Thymus (tissue), 11 donors: Measurements from ENCODE around the gene PCSK1. TPM values are rescaled to one million over a fixed set of nuclear protein-coding genes. Genes with fewer than 3 reads are reported as not detected.
"Not testable (repeated sequence)": the region's sequence is repeated elsewhere in the genome, so short reads cannot be mapped to it uniquely, and the experiment has no call there.

ENCODE experiments used
- DNase-seq, 9 donors: peaks; one replicate each; pipeline ENCODE4 v3.0.0-alpha.2; 2013; ENCODE audit warnings: low spot score in 9 of 9, low read depth in 6 of 9, missing footprints in 1 of 9
- H3K27ac ChIP-seq, 2 donors: one replicate each; pipeline ENCODE4 v1.5.1; 2013; ENCODE audit warnings: control low read depth in 1 of 2, low read depth in 1 of 2, low read length in 1 of 2, mild to moderate bottlenecking in 1 of 2, moderate library complexity in 1 of 2
- H3K27me3 ChIP-seq, 2 donors: one replicate each; pipeline ENCODE4 v1.5.1; 2013; ENCODE audit warnings: low read length in 1 of 2; ENCODE audit not compliant: control insufficient read depth in 2 of 2, insufficient read depth in 1 of 2
- H3K36me3 ChIP-seq, 2 donors: one replicate each; pipeline ENCODE4 v1.5.1; 2013; ENCODE audit warnings: low read length in 1 of 2, mild to moderate bottlenecking in 1 of 2, moderate library complexity in 1 of 2; ENCODE audit not compliant: control insufficient read depth in 2 of 2, insufficient read depth in 2 of 2
- H3K4me1 ChIP-seq, 2 donors: one replicate each; pipeline ENCODE4 v1.5.1; 2013; ENCODE audit warnings: low read length in 2 of 2; ENCODE audit not compliant: control insufficient read depth in 2 of 2, insufficient read depth in 2 of 2
- H3K4me3 ChIP-seq, 2 donors: one replicate each; pipeline ENCODE4 v1.5.1; 2013; ENCODE audit warnings: low read length in 2 of 2, control low read depth in 1 of 2, mild to moderate bottlenecking in 1 of 2
- H3K9me3 ChIP-seq, 2 donors: one replicate each; pipeline ENCODE4 v1.5.1; 2013; ENCODE audit warnings: low read length in 1 of 2, mild to moderate bottlenecking in 1 of 2; ENCODE audit not compliant: control insufficient read depth in 2 of 2, insufficient read depth in 1 of 2
- WGBS: extraction: QIAGEN DNeasy Blood & Tissue Kit; methylation state at CpG from one replicate; pipeline ENCODE4 v1.1.7; 2013; 5-methylcytosine and 5-hydroxymethylcytosine counted together
- polyA plus RNA-seq: library from polyadenylated mRNA; stranded (reverse); fragments of 200-250 nt; gene quantifications from one replicate; pipeline ENCODE4 v1.2.3, GENCODE V29; 2013
- total RNA-seq: library from RNA; stranded (reverse); fragments of 120-200 nt; gene quantifications from one replicate; pipeline ENCODE4 v1.2.4, GENCODE V29; 2013
- donor health status: healthy.

Gene PCSK1
- total and polyA plus RNA-seq, 2 donors, result 0.09 to 0.48 TPM

DNA sequence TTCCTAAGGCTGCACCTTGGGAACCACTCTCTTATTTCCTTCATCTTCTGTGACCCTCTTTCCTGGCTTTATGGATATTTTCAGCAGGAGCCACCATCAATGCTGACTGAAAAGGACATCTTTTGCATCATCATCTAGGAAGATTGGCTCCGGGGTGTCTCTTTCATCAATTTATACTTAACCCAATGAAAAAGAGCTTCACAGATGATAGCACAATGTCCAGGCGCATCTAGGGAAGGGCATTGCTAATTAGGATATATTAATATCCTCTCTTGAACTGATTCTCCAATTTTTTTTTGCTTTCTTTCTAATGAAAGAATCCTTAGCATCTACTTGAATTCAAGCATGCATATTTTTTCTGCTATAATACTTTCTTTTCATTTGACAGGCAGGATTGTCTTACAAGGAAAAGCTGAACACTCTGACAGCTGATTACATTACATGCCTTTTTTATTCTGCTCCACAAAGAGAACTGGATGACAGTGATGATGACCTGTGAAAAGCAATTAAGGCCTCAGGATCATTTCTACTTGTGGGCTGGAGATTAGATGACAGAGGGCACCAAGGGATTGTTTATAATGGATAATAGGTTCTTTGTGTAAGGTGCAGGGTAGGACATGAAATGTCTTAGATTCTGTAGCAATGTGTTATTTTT, 60.2 kb downstream of the PCSK1 start:
- WGBS, result 90% methylated on average over 2 of the region's 2 CpGs
- no peak for DNase-seq
- no peak overlapping the region for H3K4me3 ChIP-seq

GRCh38 chr5:96370976-96371375, 62.1 kb downstream of the PCSK1 start:
- Histone ChIP-seq H3K27me3 (no peaks in the 10 kb centered on the region), H3K27ac (no peak overlapping the region), H3K4me1 (no peaks in the 10 kb centered on the region), H3K4me3 (no peak overlapping the region), H3K36me3 (no peaks in the 10 kb centered on the region), H3K9me3 (no peaks in the 10 kb centered on the region)
- 94% methylated on average over 2 of the region's 2 CpGs for WGBS
- no peak for DNase-seq

More for the DNA sequence above, 60.2 kb downstream of the PCSK1 start:
- no peaks in the 10 kb centered on the region for H3K9me3 ChIP-seq
- H3K27ac ChIP-seq, result no peak overlapping the region
- H3K36me3 ChIP-seq, result no peaks in the 10 kb centered on the region
- H3K27me3 ChIP-seq, result no peaks in the 10 kb centered on the region
- H3K4me1 ChIP-seq, result no peaks in the 10 kb centered on the region

DNA sequence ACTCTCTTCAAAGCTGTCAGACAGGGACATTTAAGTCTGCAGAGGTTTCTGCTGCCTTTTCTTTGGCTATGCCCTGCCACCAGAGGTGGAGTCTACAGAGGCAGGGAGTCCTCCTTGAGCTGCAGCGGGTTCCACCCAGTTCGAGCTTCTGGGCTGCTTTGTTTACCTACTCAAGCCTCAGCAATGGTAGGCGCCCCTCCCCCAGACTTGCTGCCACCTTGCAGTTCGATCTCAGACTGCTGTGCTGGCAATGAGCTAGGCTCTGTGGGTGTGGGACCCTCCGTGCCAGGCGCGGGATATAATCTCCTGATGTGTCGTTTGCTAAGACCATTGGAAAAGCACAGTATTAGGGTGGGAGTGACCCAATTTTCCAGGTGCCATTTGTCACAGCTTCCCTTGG, 65.7 kb downstream of the PCSK1 start:
- not testable (repeated sequence) for H3K4me3 ChIP-seq, H3K9me3 ChIP-seq, H3K27me3 ChIP-seq, H3K27ac ChIP-seq, H3K36me3 ChIP-seq, DNase-seq, H3K4me1 ChIP-seq
- 95% methylated on average over 8 of the region's 8 CpGs for WGBS

DNA sequence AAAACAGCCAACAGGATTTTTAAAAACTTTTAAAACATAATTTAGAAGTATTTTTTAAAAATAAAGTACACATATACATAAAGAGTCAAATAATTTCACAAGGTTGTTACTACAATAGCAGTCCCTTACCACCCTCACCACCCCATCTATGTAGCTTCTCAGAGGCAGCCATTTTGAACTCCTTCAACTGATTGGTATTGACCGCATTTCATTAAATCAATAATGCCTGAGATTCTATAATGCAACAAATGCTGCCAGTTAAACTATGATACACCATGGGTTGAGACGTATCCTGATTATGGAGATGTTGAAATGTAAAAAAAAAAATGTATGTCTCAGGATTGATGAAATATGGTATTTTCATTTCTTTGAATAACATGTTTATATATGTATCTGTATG, 78.8 kb downstream of the PCSK1 start:
- Histone ChIP-seq H3K4me3 (no peak overlapping the region), H3K4me1 (no peaks in the 10 kb centered on the region), H3K27me3 (no peaks in the 10 kb centered on the region), H3K9me3 (no peaks in the 10 kb centered on the region), H3K36me3 (no peaks in the 10 kb centered on the region), H3K27ac (no peak overlapping the region)
- 98% methylated on average over 2 of the region's 2 CpGs for WGBS
- no peak for DNase-seq

GRCh38 chr5:96353220-96353619, 79.8 kb downstream of the PCSK1 start:
- no peak for DNase-seq
- H3K27ac ChIP-seq, result no peak overlapping the region
- WGBS, result 98% methylated on average over 1 of the region's 1 CpG
- no peaks in the 10 kb centered on the region for H3K9me3 ChIP-seq
- no peaks in the 10 kb centered on the region for H3K4me1 ChIP-seq
- no peak overlapping the region for H3K4me3 ChIP-seq
- H3K36me3 ChIP-seq, result no peaks in the 10 kb centered on the region
- no peaks in the 10 kb centered on the region for H3K27me3 ChIP-seq

- Histone ChIP-seq H3K4me1 (peaks cover 0 to under 1% of the 10 kb centered on the region in 2 donors), H3K4me3 (no peak overlapping the region), H3K36me3 (no peaks in the 10 kb centered on the region), H3K27me3 (no peaks in the 10 kb centered on the region), H3K9me3 (no peaks in the 10 kb centered on the region), H3K27ac (no peak overlapping the region)
- 63% methylated on average over 2 of the region's 2 CpGs for WGBS
- DNase-seq, result no peak
Observed at GRCh38 chr5:96350678-96351077, 82.4 kb downstream of the PCSK1 start.

GRCh38 chr5:96348536-96348935, 84.5 kb downstream of the PCSK1 start:
- no peak for DNase-seq
- Histone ChIP-seq H3K27ac (no peak overlapping the region), H3K4me1 (peaks cover 0 to 4% of the 10 kb centered on the region in 2 donors), H3K36me3 (no peaks in the 10 kb centered on the region), H3K9me3 (no peaks in the 10 kb centered on the region), H3K4me3 (no peak overlapping the region), H3K27me3 (no peaks in the 10 kb centered on the region)
- WGBS, result 98% methylated on average over 1 of the region's 1 CpG

DNA sequence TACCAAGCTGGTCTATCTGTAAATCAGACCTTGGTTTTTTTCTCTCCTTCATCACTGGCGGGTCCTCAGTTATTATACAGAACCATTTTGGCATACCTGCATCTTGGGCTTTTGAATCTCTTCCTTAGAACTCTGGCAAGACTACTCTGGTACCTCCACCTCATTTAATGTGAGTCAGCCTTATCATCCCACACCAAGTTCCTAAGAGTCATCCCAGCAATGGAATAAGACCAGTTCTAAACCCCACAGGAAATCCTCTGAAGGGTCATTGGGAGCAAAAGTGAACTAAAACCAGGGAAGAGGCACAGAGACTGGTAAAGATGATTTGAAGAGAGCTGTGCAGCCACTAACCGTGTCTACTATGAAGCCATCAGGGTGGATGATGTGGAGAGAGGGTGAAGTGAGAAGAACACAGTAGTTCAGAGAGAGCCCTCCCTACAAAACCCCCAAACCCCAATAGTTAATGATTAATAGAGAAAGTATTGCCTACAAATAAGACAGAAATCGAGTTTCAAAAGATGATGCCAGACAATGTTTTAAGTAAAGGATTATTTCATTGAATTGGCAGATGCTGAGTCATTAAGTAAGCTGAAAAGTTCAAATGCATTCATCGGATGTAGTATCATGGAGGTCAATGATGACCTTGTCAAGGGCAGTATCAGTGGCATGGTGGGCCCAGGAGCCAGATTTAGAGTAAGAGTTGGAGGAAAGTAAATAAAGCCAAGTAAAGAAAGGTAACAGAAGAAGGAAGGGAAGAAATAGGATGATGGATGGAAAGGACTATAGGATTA, 85.4 kb downstream of the PCSK1 start:
- H3K36me3 ChIP-seq, result no peaks in the 10 kb centered on the region
- H3K27ac ChIP-seq, result no peak overlapping the region
- no peaks in the 10 kb centered on the region for H3K27me3 ChIP-seq
- no peak for DNase-seq
- H3K4me1 ChIP-seq, result peaks cover 0 to 4% of the 10 kb centered on the region in 2 donors
- 93% methylated on average over 4 of the region's 4 CpGs for WGBS
- H3K9me3 ChIP-seq, result no peaks in the 10 kb centered on the region
- H3K4me3 ChIP-seq, result no peak overlapping the region

DNA sequence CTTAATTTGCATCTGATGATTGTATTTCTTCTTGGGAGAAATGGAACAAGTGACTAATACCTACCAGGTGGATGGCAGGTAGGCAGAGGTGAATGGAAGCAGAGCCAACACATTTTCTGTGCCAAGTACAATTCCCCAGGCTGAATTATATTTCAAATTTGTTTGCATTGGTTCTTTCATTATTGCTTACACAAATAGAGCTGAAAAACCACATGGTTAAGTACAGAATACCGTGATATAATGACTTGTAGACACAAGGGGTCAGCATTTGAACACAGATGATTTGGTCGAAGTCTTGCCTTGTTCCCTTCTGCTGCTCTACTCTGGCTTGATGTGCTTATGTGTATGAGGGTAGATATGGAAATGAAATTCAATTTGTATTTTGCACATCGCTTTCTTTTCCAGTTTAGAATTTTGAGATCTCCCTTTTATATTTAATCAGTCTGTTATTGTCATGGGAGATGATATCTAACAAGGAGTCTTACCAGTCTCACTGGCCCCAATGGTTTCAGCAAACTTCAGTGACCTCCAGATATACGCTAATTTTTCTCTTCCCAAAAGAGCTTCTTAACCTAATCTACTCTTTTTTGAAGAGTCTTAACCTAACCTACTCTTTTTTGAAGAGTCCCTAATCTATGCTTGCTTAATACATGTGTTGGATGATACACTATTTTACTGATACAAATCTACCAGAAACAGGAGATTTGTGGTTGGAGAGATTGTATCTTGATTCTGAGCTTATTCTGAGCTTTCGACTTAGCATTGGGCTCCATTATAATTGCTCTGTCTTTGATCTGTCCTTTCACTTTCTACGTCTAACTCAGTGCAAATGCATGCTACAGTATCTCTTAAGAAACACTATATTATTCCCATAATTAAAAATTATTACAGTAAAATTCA, 88.1 kb downstream of the PCSK1 start:
- H3K36me3 ChIP-seq, result no peaks in the 10 kb centered on the region
- 28% methylated on average over 6 of the region's 6 CpGs for WGBS
- H3K27ac ChIP-seq, result no peak overlapping the region
- H3K4me1 ChIP-seq, result peaks cover 0 to 4% of the 10 kb centered on the region in 2 donors
- H3K4me3 ChIP-seq, result no peak overlapping the region
- H3K9me3 ChIP-seq, result no peaks in the 10 kb centered on the region
- H3K27me3 ChIP-seq, result no peaks in the 10 kb centered on the region
- peak in 6 of 9 donors; percentile 7 to 55 (median 16) for DNase-seq
